ENCODE measurements around the gene ARL13B.
"Not testable (repeated sequence)": the region's sequence is repeated elsewhere in the genome, so short reads cannot be mapped to it uniquely, and the experiment has no call there.

ARL13B gene

DNA sequence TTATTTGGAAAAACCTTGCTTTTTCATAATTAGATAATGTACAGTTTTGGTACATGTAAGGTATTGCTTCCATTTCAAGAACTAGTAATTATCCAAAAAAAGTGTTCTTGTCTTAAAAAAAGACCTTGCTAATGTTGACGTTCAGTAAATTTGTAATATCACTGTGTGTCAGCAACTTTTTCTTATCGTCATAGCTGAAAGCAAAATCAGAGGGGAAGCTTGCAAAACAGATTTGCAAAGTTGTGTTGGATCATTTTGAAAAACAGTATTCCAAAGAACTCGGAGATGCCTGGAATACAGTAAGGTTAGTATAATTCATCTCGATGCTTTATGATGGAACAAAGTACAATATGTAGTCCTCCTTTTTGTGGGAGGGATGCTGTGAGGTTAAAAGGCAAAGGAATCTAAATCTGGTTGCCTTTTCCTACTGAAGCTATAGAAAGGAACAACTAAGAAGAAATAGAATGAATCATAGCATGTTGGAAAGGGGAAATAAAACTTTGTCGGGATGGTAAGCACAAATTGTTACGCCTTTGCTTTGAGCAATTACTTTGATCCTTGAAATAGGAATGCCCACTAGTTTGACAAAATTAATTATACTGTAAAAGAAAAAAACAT lies 84.4 kb downstream of the ARL13B start:
- H3K27ac Mint-ChIP-seq, result peak overlapping the region; percentile 100
- peaks cover 4% of the 10 kb centered on the region for H3K9me3 Mint-ChIP-seq
- peaks cover 62% of the 10 kb centered on the region for H3K4me1 Mint-ChIP-seq (ENCODE audit: low read depth)
- H3K4me3 Mint-ChIP-seq, result peak overlapping the region; percentile 100
- no peaks in the 10 kb centered on the region for H3K27me3 Mint-ChIP-seq
- peaks cover 69% of the 10 kb centered on the region for H3K36me3 Mint-ChIP-seq (ENCODE audit: low read depth)

- Mint-ChIP-seq H3K27ac (no peak overlapping the region), H3K9me3 (peaks cover 4% of the 10 kb centered on the region), H3K27me3 (no peaks in the 10 kb centered on the region), H3K36me3 (ENCODE audit: low read depth) (peaks cover 63% of the 10 kb centered on the region), H3K4me3 (peak overlapping the region; percentile 15), H3K4me1 (ENCODE audit: low read depth) (peaks cover 65% of the 10 kb centered on the region)
Measured at GRCh38 chr3:94065122-94065521, 85.2 kb downstream of the ARL13B start.

DNA sequence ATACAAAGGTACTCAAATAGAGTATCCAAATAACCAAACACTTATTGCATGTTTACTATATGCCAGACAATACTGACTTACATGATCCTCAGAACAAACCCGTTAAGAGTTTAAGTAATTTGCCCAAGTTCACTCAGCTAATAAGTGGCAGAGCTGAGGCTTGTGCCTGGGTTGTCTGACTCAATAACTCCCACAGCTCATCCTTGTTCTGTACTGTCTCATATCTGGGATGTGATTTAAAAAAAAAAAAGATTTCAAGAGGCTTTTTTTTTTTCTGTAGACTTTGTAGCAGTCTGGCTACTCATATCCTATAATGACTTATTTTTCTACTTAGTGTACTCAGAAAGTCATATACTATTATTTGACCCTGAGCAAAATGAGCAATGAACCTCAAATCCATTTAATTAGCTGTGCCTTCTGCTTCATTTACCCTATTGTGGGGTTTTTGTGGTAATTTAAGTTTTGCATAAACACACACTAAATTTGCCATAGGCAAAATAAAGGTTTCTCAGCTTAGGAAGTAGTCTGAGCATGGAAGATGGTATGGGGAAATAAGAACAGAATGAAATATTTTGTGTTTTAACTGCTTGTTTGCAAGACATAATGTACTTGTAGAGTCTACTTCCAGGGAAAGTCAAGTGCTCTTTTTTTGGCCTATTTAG lies 86.0 kb downstream of the ARL13B start:
- Mint-ChIP-seq H3K4me3 (no peak overlapping the region), H3K27me3 (no peaks in the 10 kb centered on the region), H3K36me3 (ENCODE audit: low read depth) (peaks cover 55% of the 10 kb centered on the region), H3K4me1 (ENCODE audit: low read depth) (peaks cover 70% of the 10 kb centered on the region), H3K9me3 (peaks cover 4% of the 10 kb centered on the region), H3K27ac (no peak overlapping the region)

DNA sequence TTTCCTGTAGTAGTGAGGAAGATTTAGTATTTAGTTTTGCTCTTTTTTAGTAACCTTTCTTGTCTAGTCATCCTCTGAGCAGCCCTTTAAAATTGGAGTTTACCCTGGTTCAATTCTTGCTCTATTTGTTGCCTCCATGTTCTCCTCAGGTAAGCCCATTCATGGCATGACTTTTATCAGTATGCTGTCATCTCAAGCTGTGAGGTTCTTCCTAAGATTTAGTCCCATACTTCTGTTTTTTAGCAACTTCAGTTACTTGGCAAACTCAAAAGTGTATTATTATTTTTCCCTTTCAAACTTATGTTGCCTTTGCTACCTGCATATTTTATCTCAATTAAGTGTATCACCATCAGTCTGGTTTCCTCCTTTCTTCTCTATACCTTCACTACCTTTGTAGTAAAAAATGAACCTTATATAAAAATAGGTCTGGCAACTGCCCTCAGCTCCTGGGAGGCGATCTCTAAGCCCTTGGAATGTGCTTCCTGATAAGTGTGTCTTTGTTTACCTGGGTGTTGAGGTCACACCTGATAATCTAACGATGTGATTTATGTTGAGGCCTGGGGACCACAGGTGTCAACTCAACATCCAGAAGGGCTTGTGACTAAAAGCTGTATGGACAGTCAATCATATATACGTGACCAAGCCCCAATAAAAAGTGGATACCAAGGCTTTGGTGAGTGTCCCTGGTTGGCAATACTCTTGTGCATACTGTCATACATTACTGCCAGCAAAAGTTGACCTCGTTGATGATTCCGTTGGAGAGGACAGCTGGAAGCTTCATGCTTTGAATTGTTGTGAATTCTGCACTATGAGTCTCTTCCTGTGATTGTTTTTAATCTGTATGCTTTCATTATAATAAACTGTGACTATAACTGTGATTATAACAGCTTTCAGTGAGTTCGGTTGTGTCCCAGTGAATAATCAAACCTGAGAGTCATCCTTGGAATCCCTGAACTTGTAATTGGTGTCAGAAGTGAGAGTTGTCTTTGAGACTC lies 86.8 kb downstream of the ARL13B start:
- H3K9me3 Mint-ChIP-seq, result peaks cover 4% of the 10 kb centered on the region
- H3K27me3 Mint-ChIP-seq, result no peaks in the 10 kb centered on the region
- H3K4me1 Mint-ChIP-seq (ENCODE audit: low read depth), result peaks cover 76% of the 10 kb centered on the region
- no peak overlapping the region for H3K4me3 Mint-ChIP-seq
- H3K36me3 Mint-ChIP-seq (ENCODE audit: low read depth), result peaks cover 63% of the 10 kb centered on the region
- H3K27ac Mint-ChIP-seq, result no peak overlapping the region

DNA sequence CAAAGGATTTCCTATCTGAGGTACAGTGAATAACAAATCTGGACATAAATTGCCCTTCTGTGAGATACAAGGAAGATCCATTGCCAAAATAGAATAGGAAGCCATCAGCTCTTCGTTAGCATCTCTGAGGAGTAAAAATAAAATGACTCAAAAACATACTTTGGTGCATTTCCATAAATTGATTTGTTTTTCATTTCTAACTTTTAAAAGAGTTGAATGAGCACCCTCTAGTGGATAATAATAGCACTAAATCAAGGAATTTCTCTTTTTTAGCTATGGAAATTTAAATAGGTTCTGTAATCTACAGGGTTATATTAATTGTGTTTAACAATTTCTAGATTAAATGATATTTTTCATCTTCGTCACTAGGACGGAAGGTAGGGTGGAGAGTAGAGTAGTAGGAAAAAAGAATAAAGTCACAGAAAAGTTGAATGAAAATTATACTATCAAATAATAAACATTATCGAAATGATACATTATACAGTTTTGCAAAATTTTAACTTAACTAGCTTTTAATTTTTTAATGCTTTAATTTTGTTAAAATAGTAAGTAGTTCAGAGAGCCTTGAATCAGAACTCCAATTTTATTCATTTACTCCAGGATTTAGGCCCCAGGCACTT lies 89.3 kb downstream of the ARL13B start:
- no peak overlapping the region for H3K27ac Mint-ChIP-seq
- H3K9me3 Mint-ChIP-seq, result peaks cover 4% of the 10 kb centered on the region
- no peaks in the 10 kb centered on the region for H3K27me3 Mint-ChIP-seq
- peaks cover 72% of the 10 kb centered on the region for H3K36me3 Mint-ChIP-seq (ENCODE audit: low read depth)
- peaks cover 84% of the 10 kb centered on the region for H3K4me1 Mint-ChIP-seq (ENCODE audit: low read depth)
- H3K4me3 Mint-ChIP-seq, result no peak overlapping the region

DNA sequence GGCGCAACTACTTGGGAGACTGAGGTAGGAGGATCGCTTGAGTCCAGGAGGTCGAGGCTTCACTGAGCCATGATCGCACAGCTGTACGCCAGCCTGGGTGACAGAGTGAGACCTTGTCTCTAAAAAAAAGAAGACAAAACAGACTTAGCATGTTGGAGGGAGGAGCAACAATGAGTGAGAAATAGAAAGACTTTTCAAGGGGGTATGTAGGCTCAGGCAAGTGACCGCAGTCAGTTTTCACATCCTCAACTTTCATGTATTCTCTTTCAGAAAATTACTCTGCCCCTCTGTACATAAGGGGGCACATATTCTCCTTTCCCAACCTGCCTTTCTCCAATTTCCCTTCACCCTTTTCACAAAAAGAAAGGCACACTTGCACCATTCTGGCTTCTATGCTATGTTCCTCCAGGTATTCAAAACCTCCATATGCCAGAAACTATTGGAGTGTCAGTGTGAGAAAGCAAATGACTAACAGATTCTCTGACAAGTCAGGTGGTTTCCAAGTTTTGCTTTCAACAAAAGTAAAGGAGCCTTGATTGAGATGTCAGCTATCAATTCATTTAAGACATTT lies 90.5 kb downstream of the ARL13B start:
- H3K27ac Mint-ChIP-seq, result peak overlapping the region; percentile 39
- no peak overlapping the region for H3K4me3 Mint-ChIP-seq
- H3K27me3 Mint-ChIP-seq, result no peaks in the 10 kb centered on the region
- H3K4me1 Mint-ChIP-seq (ENCODE audit: low read depth), result peaks cover 79% of the 10 kb centered on the region
- H3K9me3 Mint-ChIP-seq, result peaks cover 4% of the 10 kb centered on the region
- H3K36me3 Mint-ChIP-seq (ENCODE audit: low read depth), result peaks cover 71% of the 10 kb centered on the region

DNA sequence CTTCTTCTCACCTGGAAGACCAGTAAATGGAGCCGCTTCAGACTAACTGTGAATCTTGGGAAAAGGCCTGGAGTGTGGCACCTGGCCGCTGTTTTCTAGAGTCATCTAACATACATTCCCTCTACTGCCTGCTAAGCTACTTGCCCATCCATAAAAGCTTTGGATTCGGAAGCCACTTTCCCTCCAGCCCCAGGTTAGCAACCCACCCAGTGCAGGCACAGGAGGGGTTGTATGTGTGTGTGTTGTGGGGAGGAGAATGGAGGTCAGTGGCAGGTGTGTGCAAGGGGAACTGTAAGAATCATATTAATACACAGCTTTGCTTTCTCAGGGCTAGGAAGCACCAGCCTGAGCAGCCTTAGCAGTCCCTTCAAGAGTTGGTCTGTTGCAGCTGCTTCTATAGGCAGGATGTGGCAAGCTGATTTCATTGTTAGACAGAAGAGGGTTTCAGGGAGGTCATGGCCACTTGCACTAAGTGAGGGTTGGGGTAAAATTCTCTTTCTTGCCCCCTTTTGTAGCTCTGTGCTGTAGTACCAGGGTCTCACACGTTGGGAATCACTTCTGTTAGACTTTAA lies 91.8 kb downstream of the ARL13B start:
- Mint-ChIP-seq H3K4me3 (no peak overlapping the region), H3K36me3 (ENCODE audit: low read depth) (peaks cover 73% of the 10 kb centered on the region), H3K27me3 (no peaks in the 10 kb centered on the region), H3K4me1 (ENCODE audit: low read depth) (peaks cover 65% of the 10 kb centered on the region), H3K9me3 (peaks cover 4% of the 10 kb centered on the region), H3K27ac (no peak overlapping the region)

DNA sequence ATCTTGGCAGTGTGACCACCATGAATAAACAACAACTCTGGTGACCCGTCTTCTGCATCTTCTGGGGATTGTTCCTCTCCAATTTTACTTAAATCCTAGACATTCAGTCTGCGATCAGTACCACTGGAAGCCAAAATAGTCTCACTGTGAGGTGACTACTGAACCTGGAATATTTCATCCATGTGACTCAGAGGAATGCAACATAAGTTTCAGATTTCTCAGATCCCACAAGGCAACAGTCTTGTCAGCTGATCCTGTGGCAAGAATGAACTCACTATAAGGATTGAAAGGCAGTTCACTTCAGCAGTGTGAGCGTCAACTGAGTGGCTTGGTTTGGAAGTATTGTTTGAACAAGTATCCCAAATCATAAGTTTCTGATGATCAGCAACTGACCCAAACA lies 96.1 kb downstream of the ARL13B start:
- Mint-ChIP-seq H3K4me1 (ENCODE audit: low read depth) (peaks cover 66% of the 10 kb centered on the region), H3K27me3 (no peaks in the 10 kb centered on the region), H3K27ac (no peak overlapping the region), H3K9me3 (no peaks in the 10 kb centered on the region), H3K4me3 (no peak overlapping the region), H3K36me3 (ENCODE audit: low read depth) (peaks cover 63% of the 10 kb centered on the region)

GRCh38 chr3:94080552-94080951 lies 100.6 kb downstream of the ARL13B start:
- Mint-ChIP-seq H3K4me1 (ENCODE audit: low read depth) (peaks cover 55% of the 10 kb centered on the region), H3K36me3 (ENCODE audit: low read depth) (peaks cover 38% of the 10 kb centered on the region)
- not testable (repeated sequence) for H3K4me3 Mint-ChIP-seq, H3K9me3 Mint-ChIP-seq, H3K27ac Mint-ChIP-seq, H3K27me3 Mint-ChIP-seq

GRCh38 chr3:94081884-94082283 lies 101.9 kb downstream of the ARL13B start:
- no peaks in the 10 kb centered on the region for H3K9me3 Mint-ChIP-seq
- H3K27me3 Mint-ChIP-seq, result no peaks in the 10 kb centered on the region
- H3K36me3 Mint-ChIP-seq (ENCODE audit: low read depth), result peaks cover 34% of the 10 kb centered on the region
- H3K4me3 Mint-ChIP-seq, result no peak overlapping the region
- no peak overlapping the region for H3K27ac Mint-ChIP-seq
- peaks cover 55% of the 10 kb centered on the region for H3K4me1 Mint-ChIP-seq (ENCODE audit: low read depth)

GRCh38 chr3:94082391-94082937 lies 102.5 kb downstream of the ARL13B start:
- H3K4me3 Mint-ChIP-seq, result no peak overlapping the region
- H3K9me3 Mint-ChIP-seq, result no peaks in the 10 kb centered on the region
- H3K4me1 Mint-ChIP-seq (ENCODE audit: low read depth), result peaks cover 52% of the 10 kb centered on the region
- H3K27ac Mint-ChIP-seq, result no peak overlapping the region
- H3K36me3 Mint-ChIP-seq (ENCODE audit: low read depth), result peaks cover 33% of the 10 kb centered on the region
- H3K27me3 Mint-ChIP-seq, result no peaks in the 10 kb centered on the region

GRCh38 chr3:94083261-94083660 lies 103.3 kb downstream of the ARL13B start:
- Mint-ChIP-seq H3K4me1 (ENCODE audit: low read depth) (peaks cover 44% of the 10 kb centered on the region), H3K9me3 (no peaks in the 10 kb centered on the region), H3K4me3 (no peak overlapping the region), H3K27me3 (no peaks in the 10 kb centered on the region), H3K36me3 (ENCODE audit: low read depth) (peaks cover 34% of the 10 kb centered on the region), H3K27ac (no peak overlapping the region)

GRCh38 chr3:94089126-94089525 lies 109.2 kb downstream of the ARL13B start:
- Mint-ChIP-seq H3K4me3 (no peak overlapping the region), H3K9me3 (no peaks in the 10 kb centered on the region), H3K4me1 (ENCODE audit: low read depth) (no peaks in the 10 kb centered on the region), H3K36me3 (ENCODE audit: low read depth) (peaks cover 67% of the 10 kb centered on the region), H3K27ac (peak overlapping the region; percentile 26), H3K27me3 (no peaks in the 10 kb centered on the region)

GRCh38 chr3:94092086-94092485 lies 112.1 kb downstream of the ARL13B start:
- Mint-ChIP-seq H3K27me3 (no peaks in the 10 kb centered on the region), H3K27ac (no peak overlapping the region), H3K4me3 (no peak overlapping the region), H3K36me3 (ENCODE audit: low read depth) (peaks cover 72% of the 10 kb centered on the region), H3K9me3 (no peaks in the 10 kb centered on the region), H3K4me1 (ENCODE audit: low read depth) (no peaks in the 10 kb centered on the region)
